IMR-90 (cell line): Measurements from ENCODE around the gene LONP1. TPM values are rescaled to one million over a fixed set of nuclear protein-coding genes. Genes with fewer than 3 reads are reported as not detected.

ENCODE experiments used
- ATAC-seq: fragments of 200-7000 bp; cut with Tn5 transposase; 2 replicates; pipeline ENCODE4 v1.9.1; 2020; ENCODE audit warnings: low read depth, mild to moderate bottlenecking, moderate library complexity
- BruUV-seq: library from RNA; stranded (reverse); fragments of 400-500 nt; replicated peaks from 2 replicates; lab custom pipeline; 2021; lab: Mats Ljungman, UMichigan
- CTCF ChIA-PET: fragments of 300-600 bp; formaldehyde crosslinking; extraction: SDS; loops from one replicate; lab custom pipeline; 2021; ENCODE audit warnings: antibody characterized with exemption; lab: Yijun Ruan, JAX
- POLR2A ChIA-PET: fragments of 300-600 bp; sonication (Branson Sonifier 250); formaldehyde crosslinking; loops from one replicate; lab custom pipeline; 2022; ENCODE audit warnings: antibody characterized with exemption; ENCODE audit not compliant: unreplicated experiment; lab: Charles Lee
- DNase-seq: peaks from one replicate; pipeline ENCODE4 v3.0.0; 2013
- H2AFZ ChIP-seq: replicated peaks from 2 replicates; pipeline ENCODE3; 2013; ENCODE audit warnings: low read length, mild to moderate bottlenecking; ENCODE audit not compliant: poor library complexity
- H2AK5ac ChIP-seq: 2 replicates; pipeline ENCODE4 v1.6.1; 2013; ENCODE audit warnings: low read depth, low read length, inconsistent platforms
- H2AK9ac ChIP-seq: replicated peaks from 2 replicates; pipeline ENCODE3; 2013; ENCODE audit warnings: mild to moderate bottlenecking, low read depth, low read length, moderate library complexity; ENCODE audit not compliant: poor library complexity
- H2BK120ac ChIP-seq: 2 replicates; pipeline ENCODE4 v1.6.1; 2013; ENCODE audit warnings: low read depth, low read length, inconsistent platforms
- H2BK15ac ChIP-seq: 3 replicates; pipeline ENCODE4 v1.6.1; 2013; ENCODE audit warnings: low read depth, low read length, inconsistent platforms
- H2BK20ac ChIP-seq: 2 replicates; pipeline ENCODE4 v1.6.1; 2013; ENCODE audit warnings: low read depth, mild to moderate bottlenecking, inconsistent platforms, low read length, moderate library complexity
- H2BK5ac ChIP-seq: 2 replicates; pipeline ENCODE4 v1.6.1; 2013; ENCODE audit warnings: mild to moderate bottlenecking, low read depth, low read length, inconsistent platforms; ENCODE audit not compliant: poor library complexity, severe bottlenecking
- H3K14ac ChIP-seq: replicated peaks from 2 replicates; pipeline ENCODE4 v1.6.1; 2013; ENCODE audit warnings: low read depth, low read length, inconsistent platforms
- H3K18ac ChIP-seq: 2 replicates; pipeline ENCODE4 v1.6.1; 2013; ENCODE audit warnings: low read depth, low read length, control low read depth
- H3K23ac ChIP-seq: 2 replicates; pipeline ENCODE4 v1.6.1; 2013; ENCODE audit warnings: low read depth, low read length, inconsistent platforms
- H3K27ac ChIP-seq: 2 replicates; pipeline ENCODE4 v1.5.1; 2013; ENCODE audit warnings: mild to moderate bottlenecking, control low read depth, low read length; ENCODE audit not compliant: insufficient read depth
- H3K27me3 ChIP-seq: 2 replicates; pipeline ENCODE4 v1.6.1; 2013; ENCODE audit warnings: low read length; ENCODE audit not compliant: control insufficient read depth, insufficient read depth
- H3K36me3 ChIP-seq: 2 replicates; pipeline ENCODE4 v1.6.1; 2013; ENCODE audit warnings: low read length, mixed read lengths; ENCODE audit not compliant: control insufficient read depth, insufficient read depth
- H3K4ac ChIP-seq: 2 replicates; pipeline ENCODE4 v1.6.1; 2013; ENCODE audit warnings: low read depth, low read length, inconsistent platforms
- H3K4me1 ChIP-seq: 2 replicates; pipeline ENCODE4 v1.6.1; 2013; ENCODE audit warnings: low read length, mixed read lengths; ENCODE audit not compliant: control insufficient read depth, insufficient read depth
- H3K4me2 ChIP-seq: 2 replicates; pipeline ENCODE4 v1.6.1; 2013; ENCODE audit warnings: low read depth, mild to moderate bottlenecking, control low read depth, low read length, moderate library complexity
- H3K4me3 ChIP-seq: 2 replicates; pipeline ENCODE4 v1.5.1; 2013; ENCODE audit warnings: low read depth, mild to moderate bottlenecking, control low read depth, low read length, moderate library complexity; ENCODE audit not compliant: insufficient read depth
- H3K56ac ChIP-seq: 2 replicates; pipeline ENCODE4 v1.6.1; 2013; ENCODE audit warnings: low read length, inconsistent platforms; ENCODE audit not compliant: insufficient read depth; ENCODE audit errors: extremely low read depth
- H3K79me1 ChIP-seq, 2 experiments: 2 replicates each; pipeline ENCODE4 v1.6.1; 2013; ENCODE audit warnings: low read length in 2 of 2, inconsistent platforms in 1 of 2, low read depth in 1 of 2
- H3K9ac ChIP-seq: 2 replicates; pipeline ENCODE4 v1.6.1; 2013; ENCODE audit warnings: low read depth, low read length, control low read depth
- H3K9me1 ChIP-seq: 2 replicates; pipeline ENCODE4 v1.6.1; 2013; ENCODE audit warnings: low read length, inconsistent platforms; ENCODE audit not compliant: insufficient read depth
- H3K9me3 ChIP-seq: 2 replicates; pipeline ENCODE4 v1.6.1; 2013; ENCODE audit warnings: low read length; ENCODE audit not compliant: control insufficient read depth, insufficient read depth
- H4K20me1 ChIP-seq: 2 replicates; pipeline ENCODE4 v1.6.1; 2013; ENCODE audit warnings: low read length, inconsistent platforms; ENCODE audit not compliant: insufficient read depth
- H4K5ac ChIP-seq: 2 replicates; pipeline ENCODE4 v1.6.1; 2013; ENCODE audit warnings: mild to moderate bottlenecking, low read depth, low read length, control low read depth
- H4K8ac ChIP-seq, 2 experiments: 2 replicates each; pipeline ENCODE4 v1.6.1; 2013; ENCODE audit warnings: low read depth in 2 of 2, low read length in 2 of 2, control low read depth in 1 of 2, inconsistent platforms in 1 of 2
- H4K91ac ChIP-seq: 2 replicates; pipeline ENCODE4 v1.6.1; 2013; ENCODE audit warnings: low read depth, low read length, inconsistent platforms; ENCODE audit not compliant: insufficient read depth
- BHLHE40 ChIP-seq: fragments of 150-350 bp; IDR thresholded peaks from 2 replicates; pipeline ENCODE4 v1.6.1; 2016; ENCODE audit warnings: mild to moderate bottlenecking, low read depth, low read length
- CEBPB ChIP-seq: IDR thresholded peaks from 2 replicates; pipeline ENCODE4 v1.6.1; 2012; ENCODE audit warnings: low read depth, low read length, improper control_type of control experiment
- CHD1 ChIP-seq: IDR thresholded peaks from 2 replicates; pipeline ENCODE4 v1.6.1; 2012; ENCODE audit warnings: low read depth, low read length, improper control_type of control experiment
- FOS ChIP-seq: fragments of 150-350 bp; IDR thresholded peaks from 2 replicates; pipeline ENCODE4 v1.6.1; 2016; ENCODE audit warnings: low read depth, low read length
- MAFK ChIP-seq: IDR thresholded peaks from 2 replicates; pipeline ENCODE4 v1.6.1; 2012; ENCODE audit warnings: low read depth, low read length, improper control_type of control experiment
- MAZ ChIP-seq: IDR thresholded peaks from 2 replicates; pipeline ENCODE4 v1.6.1; 2012; ENCODE audit warnings: low read depth, mild to moderate bottlenecking, low read length, improper control_type of control experiment, moderate library complexity, borderline replicate concordance
- MXI1 ChIP-seq: IDR thresholded peaks from 2 replicates; pipeline ENCODE4 v1.6.1; 2012; ENCODE audit warnings: low read depth, mild to moderate bottlenecking, low read length, moderate library complexity, borderline replicate concordance
- NFE2L2 ChIP-seq: fragments of 150-350 bp; IDR thresholded peaks from 2 replicates; pipeline ENCODE4 v1.6.1; 2016; ENCODE audit warnings: low read depth, mild to moderate bottlenecking, low read length
- POLR2A ChIP-seq: IDR thresholded peaks from 2 replicates; pipeline ENCODE4 v1.6.1; 2012; ENCODE audit warnings: mild to moderate bottlenecking, low read depth, low read length
- RAD21 ChIP-seq: IDR thresholded peaks from 2 replicates; pipeline ENCODE4 v1.6.1; 2012; ENCODE audit warnings: low read length, improper control_type of control experiment
- RFX5 ChIP-seq: IDR thresholded peaks from 2 replicates; pipeline ENCODE4 v1.8.0; 2012; ENCODE audit warnings: low read depth, mild to moderate bottlenecking, low read length, moderate library complexity
- SMC3 ChIP-seq: fragments of 150-350 bp; IDR thresholded peaks from 2 replicates; pipeline ENCODE4 v1.6.1; 2016; ENCODE audit warnings: low read depth, mild to moderate bottlenecking, antibody characterized with exemption, low read length, moderate library complexity
- WGBS, 2 experiments: methylation state at CpG; one replicate each; pipeline versions ENCODE4 v1.1.5 to v1.1.7; 2013; ENCODE audit warnings: missing lambda C conversion rate in 2 of 2; ENCODE audit not compliant: insufficient read length in 1 of 2; ENCODE audit errors: extremely low coverage in 2 of 2; 5-methylcytosine and 5-hydroxymethylcytosine counted together
- dilution Hi-C: fragments of 300-500 bp; cut with HindIII; formaldehyde crosslinking; loops from one replicate; pipeline ENCODE4 v1.14.3; 2018; ENCODE audit warnings: low sequenced_read_pairs; ENCODE audit not compliant: unreplicated experiment
- in situ Hi-C: fragments of 300-500 bp; cut with MboI; formaldehyde crosslinking; loops from 3 replicates; pipeline ENCODE4 v1.14.3; 2019; ENCODE audit warnings: low sequenced_read_pairs, inconsistent platforms, mixed read lengths
- intact Hi-C: fragments of 100-400 bp; cut with micrococcal nuclease; formaldehyde crosslinking; loops from 2 replicates; pipeline ENCODE4 v1.10.0; 2022
- polyA plus RNA-seq, 3 experiments: library from polyadenylated mRNA; depleted of rRNA; stranded (reverse); fragments of >200 nt; gene quantifications; 2 replicates each; pipeline ENCODE4 v1.2.3, GENCODE V29; 2012; ENCODE audit warnings: low replicate concordance in 1 of 3
- total RNA-seq: library from RNA; depleted of rRNA; stranded (reverse); fragments of >200 nt; gene quantifications from 2 replicates; pipeline ENCODE4 v1.2.3, GENCODE V29; 2012
- TF ChIP-seq, protein P1 (sequence below): conservative IDR thresholded peaks from 2 replicates; pipeline ENCODE4 v1.5.1; 2012; ENCODE audit warnings: mild to moderate bottlenecking, low read depth, low read length, improper control_type of control experiment
- TF ChIP-seq, protein P2 (sequence below): fragments of 150-350 bp; IDR thresholded peaks from 2 replicates; pipeline ENCODE4 v1.6.1; 2017; ENCODE audit warnings: mild to moderate bottlenecking, antibody characterized with exemption, low read length, low read depth
- TF ChIP-seq, protein P3 (sequence below): fragments of 150-350 bp; IDR thresholded peaks from 2 replicates; pipeline ENCODE4 v1.6.1; 2016; ENCODE audit warnings: low read depth, mild to moderate bottlenecking, low read length, moderate library complexity, borderline replicate concordance

LONP1 gene
- total and polyA plus RNA-seq, 2 of the 4 experiments (the other 2 are of a cell fraction): 64.2 to 93.2 TPM

DNA sequence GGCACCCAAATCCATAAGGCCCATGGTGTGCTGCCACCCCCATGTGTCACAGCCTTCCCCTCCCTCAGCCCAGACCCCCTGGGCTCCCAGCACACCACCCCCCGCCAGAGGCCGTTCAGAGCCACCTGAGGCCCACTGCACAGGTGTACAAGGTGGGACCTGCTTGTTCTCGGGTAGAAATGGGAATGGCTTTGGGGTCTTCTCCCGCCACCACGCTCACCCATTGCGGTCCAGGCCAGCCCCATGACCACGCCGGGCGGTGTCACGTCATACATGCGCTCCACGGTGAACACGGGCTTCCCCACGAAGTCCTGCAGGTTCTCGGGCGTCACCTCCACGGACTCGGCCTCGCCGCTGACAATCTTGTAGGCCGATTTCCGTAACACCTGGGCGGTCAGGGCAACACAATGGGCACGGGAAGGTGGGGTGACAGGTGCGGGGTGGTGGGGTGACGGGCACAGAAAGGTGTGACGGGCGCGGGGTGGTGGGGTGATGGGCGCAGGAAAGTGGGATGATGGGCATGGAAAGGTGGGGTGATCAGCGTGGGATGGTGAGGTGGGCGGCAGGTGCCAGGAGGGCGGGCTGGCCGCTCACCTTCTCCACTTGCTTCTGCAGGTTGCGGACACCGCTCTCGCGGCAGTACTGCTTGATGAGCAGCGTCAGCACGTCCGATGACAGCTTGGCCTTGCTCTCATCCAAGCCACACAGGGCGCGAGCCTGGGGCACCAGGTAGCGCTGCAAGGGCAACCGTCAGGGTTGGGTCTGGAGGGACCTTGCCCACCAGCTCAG is 25.6 kb downstream of the LONP1 start:
- peaks cover 2% of the 10 kb centered on the region; the same call in 1 of the 2 replicates for H3K4me1 ChIP-seq
- no peak overlapping the region for H3K18ac ChIP-seq
- H2AFZ ChIP-seq: no peak overlapping the region
- intact Hi-C loops (no loop called here), in situ Hi-C loops (no loop called here), dilution Hi-C loops (no loop called here)
- H4K5ac ChIP-seq: no peak overlapping the region
- no peak overlapping the region for H3K14ac ChIP-seq
- H3K4me3 ChIP-seq: no peak overlapping the region
- H4K20me1 ChIP-seq: peaks cover 85% of the 10 kb centered on the region
- no peak overlapping the region for H2BK5ac ChIP-seq
- H2AK9ac ChIP-seq: no peak overlapping the region
- H4K8ac ChIP-seq: no peak overlapping the region
- no peak overlapping the region for H4K91ac ChIP-seq
- BruUV-seq: no TSS peak
- POLR2A ChIA-PET: no interaction called here
- CTCF ChIA-PET: no interaction called here
- peaks cover 4 to 73% of the 10 kb centered on the region in 2 experiments; a peak in 3 of 4 replicates for H3K79me1 ChIP-seq
- H3K9me1 ChIP-seq: peaks cover 4% of the 10 kb centered on the region; the same call in 1 of the 2 replicates
- H2BK15ac ChIP-seq: no peak overlapping the region
- 96% methylated on average over 24 of the region's 45 CpGs; no CpG with 5 or more reads in 1 of the 2 experiments for WGBS, 2 experiments
- ATAC-seq (no peak), DNase-seq (no peak)
- H3K4ac ChIP-seq: no peak overlapping the region
- H3K9ac ChIP-seq: no peak overlapping the region
- H3K9me3 ChIP-seq: no peaks in the 10 kb centered on the region
- no peak overlapping the region for H2AK5ac ChIP-seq
- H3K27ac ChIP-seq: no peak overlapping the region
- H3K56ac ChIP-seq: no peak overlapping the region
- peaks cover 76% of the 10 kb centered on the region for H3K36me3 ChIP-seq
- no peak overlapping the region for H3K4me2 ChIP-seq
- H2BK20ac ChIP-seq: no peak overlapping the region
- H3K27me3 ChIP-seq: no peaks in the 10 kb centered on the region
- no peak overlapping the region for H2BK120ac ChIP-seq
- no peak overlapping the region for H3K23ac ChIP-seq
- no peak for TF ChIP-seq RFX5
- TF ChIP-seq, protein P1, sequence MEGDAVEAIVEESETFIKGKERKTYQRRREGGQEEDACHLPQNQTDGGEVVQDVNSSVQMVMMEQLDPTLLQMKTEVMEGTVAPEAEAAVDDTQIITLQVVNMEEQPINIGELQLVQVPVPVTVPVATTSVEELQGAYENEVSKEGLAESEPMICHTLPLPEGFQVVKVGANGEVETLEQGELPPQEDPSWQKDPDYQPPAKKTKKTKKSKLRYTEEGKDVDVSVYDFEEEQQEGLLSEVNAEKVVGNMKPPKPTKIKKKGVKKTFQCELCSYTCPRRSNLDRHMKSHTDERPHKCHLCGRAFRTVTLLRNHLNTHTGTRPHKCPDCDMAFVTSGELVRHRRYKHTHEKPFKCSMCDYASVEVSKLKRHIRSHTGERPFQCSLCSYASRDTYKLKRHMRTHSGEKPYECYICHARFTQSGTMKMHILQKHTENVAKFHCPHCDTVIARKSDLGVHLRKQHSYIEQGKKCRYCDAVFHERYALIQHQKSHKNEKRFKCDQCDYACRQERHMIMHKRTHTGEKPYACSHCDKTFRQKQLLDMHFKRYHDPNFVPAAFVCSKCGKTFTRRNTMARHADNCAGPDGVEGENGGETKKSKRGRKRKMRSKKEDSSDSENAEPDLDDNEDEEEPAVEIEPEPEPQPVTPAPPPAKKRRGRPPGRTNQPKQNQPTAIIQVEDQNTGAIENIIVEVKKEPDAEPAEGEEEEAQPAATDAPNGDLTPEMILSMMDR: no peak
- TF ChIP-seq SMC3: no peak
- TF ChIP-seq, protein P2, sequence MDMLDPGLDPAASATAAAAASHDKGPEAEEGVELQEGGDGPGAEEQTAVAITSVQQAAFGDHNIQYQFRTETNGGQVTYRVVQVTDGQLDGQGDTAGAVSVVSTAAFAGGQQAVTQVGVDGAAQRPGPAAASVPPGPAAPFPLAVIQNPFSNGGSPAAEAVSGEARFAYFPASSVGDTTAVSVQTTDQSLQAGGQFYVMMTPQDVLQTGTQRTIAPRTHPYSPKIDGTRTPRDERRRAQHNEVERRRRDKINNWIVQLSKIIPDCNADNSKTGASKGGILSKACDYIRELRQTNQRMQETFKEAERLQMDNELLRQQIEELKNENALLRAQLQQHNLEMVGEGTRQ: no peak
- TF ChIP-seq CHD1: no peak
- no peak for TF ChIP-seq FOS
- TF ChIP-seq, protein P3, sequence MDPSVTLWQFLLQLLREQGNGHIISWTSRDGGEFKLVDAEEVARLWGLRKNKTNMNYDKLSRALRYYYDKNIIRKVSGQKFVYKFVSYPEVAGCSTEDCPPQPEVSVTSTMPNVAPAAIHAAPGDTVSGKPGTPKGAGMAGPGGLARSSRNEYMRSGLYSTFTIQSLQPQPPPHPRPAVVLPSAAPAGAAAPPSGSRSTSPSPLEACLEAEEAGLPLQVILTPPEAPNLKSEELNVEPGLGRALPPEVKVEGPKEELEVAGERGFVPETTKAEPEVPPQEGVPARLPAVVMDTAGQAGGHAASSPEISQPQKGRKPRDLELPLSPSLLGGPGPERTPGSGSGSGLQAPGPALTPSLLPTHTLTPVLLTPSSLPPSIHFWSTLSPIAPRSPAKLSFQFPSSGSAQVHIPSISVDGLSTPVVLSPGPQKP: no peak
- no peak for TF ChIP-seq RAD21
- no peak for TF ChIP-seq POLR2A
- no peak for TF ChIP-seq NFE2L2
- no peak for TF ChIP-seq CEBPB
- TF ChIP-seq MXI1: no peak
- TF ChIP-seq BHLHE40: no peak
- no peak for TF ChIP-seq MAZ
- no peak for TF ChIP-seq MAFK
